SKM-1 (cell line): Measurements from ENCODE around the gene DNAH7.
A peak's percentile ranks its signal among the peaks of the same experiment; 100 is the strongest.
"Not testable (repeated sequence)": the region's sequence is repeated elsewhere in the genome, so short reads cannot be mapped to it uniquely, and the experiment has no call there.

Experiments
- DNase-seq: peaks from one replicate; lab custom pipeline; 2025; ENCODE audit not compliant: unreplicated experiment; lab: John Stamatoyannopoulos, UW

Gene DNAH7

DNA sequence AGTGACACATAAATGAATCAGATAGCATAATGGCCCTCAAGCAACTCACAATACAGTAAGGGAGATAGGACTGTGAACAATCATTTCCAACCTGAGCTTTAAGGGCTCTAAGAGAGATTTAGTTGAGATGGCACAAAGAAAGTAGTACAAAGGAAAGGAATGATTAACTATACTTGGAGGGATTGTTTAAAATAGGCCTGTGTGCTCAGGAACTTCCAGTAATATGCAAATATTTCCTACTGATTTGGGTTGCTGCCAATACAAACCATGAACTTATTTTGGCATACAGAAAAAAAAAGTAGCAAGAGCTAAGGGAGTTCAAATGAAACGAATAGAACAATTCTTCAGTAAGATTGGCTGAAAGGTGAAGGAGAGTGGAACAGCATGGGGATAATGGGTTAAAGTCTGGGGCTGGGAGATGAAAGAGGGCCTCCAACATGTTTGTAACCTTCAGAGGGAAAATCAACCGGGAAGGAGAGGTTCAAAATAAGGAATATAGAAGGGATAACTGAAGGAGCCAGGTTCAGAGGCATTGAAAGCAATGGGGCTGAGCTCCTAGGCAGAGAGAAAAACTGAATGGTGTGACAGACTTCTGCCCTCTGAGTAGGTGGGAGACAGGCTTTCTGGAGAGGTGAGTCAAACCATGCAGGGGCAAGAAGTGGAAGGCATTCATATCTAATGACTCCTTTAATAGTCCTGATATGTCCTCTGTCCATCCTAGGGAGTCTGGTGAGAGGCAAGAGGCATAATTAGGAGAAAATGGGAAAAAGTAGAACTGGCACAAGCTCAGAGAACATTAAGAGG lies 83.5 kb downstream of the DNAH7 start:
- DNase-seq: no peak

DNA sequence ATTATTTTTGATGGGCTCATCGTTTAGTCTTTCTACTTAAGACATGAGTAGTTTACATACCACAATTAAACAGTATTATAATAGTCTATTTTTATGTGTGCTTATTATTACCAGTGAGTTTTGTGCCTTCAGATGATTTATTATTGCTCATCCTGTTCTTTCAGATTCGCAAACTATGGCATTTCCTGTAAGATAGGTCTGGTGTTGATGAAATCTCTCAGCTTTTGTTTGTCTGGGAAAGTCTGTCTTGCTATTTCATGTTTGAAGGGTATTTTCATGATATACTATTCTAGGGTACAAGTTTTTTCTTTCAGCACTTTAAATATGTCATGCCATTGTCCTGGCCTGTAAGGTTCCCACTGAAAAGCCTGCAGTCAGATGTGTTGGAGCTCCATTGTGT lies 101.3 kb downstream of the DNAH7 start:
- no peak for DNase-seq

DNA sequence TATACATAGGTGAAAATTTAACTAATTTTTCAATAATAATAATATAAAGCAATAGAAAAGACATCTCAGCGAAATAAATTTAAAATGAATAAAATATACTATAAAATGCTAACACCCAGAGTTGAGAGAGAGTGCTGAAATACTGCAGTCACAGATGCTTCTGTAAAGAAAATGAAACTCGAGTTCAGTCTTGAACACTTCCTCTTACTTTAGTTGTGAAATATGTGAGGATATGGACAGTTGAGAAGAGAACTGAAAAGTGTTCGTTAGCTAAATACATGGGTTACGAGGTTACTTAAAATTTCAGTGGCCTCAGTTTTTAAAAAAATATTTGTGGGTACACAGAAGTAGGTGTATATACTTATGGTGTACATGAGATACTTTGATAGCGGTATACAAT lies 106.8 kb downstream of the DNAH7 start:
- DNase-seq: peak; percentile 85

GRCh38 chr2:195959341-195959740 lies 109.3 kb downstream of the DNAH7 start:
- DNase-seq: no peak

DNA sequence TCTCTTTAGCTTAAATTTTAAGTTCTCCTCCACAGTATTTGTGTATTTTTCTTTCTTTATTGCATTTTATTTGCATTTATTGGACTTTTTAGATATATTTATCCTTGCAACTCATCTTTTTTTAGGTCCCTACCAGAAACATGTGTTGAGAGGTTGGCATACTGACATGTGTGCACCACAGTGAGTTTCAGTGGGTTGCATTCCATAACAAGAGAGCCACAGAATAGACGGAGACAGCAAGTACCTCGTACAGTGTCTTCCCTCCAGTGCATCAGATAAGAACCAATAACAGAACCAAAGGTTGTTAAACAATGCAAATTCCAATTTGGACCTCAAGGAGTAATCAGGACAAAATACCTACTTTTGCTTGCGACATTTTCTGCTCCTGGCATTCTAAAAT lies 111.9 kb downstream of the DNAH7 start:
- DNase-seq: no peak

DNA sequence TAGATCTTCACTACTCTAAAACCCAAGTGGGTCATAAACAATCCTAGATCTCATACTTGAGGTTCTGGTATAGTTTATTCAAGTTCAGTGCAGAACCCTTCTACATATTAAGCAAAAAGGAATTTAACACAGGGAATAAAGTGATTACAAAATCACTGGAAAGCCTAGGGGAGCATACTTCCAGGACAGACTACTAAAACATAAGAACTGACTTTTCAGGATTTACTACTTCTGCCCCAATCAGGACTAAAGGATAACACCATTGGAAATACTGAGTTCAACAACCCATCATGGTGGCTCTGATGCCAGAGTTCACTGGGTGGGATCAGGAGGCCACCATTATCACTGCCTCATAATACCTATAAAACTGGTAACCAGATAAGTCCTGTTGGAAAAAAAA lies 123.6 kb downstream of the DNAH7 start:
- no peak for DNase-seq

GRCh38 chr2:195937176-195937575 lies 131.5 kb downstream of the DNAH7 start:
- DNase-seq: no peak

DNA sequence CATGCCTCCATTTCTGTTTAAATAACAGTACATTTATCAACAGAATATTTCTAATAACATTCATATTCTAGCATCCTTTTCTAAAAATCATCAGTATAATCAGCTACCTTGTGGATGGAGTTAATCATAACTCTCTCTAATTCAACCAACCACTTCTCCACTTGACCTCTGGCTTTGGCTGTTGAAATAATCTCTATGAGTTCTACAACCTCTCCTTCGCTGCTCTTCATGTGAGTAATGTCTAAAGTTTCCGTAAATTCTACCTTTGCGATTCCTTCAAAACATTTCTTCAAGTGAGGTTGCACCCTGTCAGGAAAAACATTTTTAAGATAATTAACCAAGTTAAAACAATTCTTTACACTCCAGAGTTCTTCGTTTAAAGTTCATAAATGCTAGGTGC lies 134.2 kb downstream of the DNAH7 start:
- DNase-seq: no peak

DNA sequence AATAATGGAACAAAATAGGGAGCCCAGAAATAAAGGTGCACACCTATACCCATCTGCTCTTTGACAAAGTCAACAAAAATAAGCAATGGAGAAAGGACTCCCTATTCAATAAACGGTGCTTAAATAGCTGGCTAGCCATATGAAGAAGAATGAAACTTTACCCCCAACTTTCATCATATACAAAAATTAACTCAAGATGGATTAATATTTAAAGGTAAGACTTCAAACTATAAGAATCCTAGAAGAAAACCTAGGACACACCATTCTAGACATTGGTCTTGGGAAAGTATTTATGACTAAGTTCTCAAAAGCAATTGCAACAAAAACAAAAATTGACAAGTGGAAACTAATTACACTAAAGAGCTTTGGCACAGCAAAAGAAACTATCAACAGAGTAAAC lies 139.1 kb downstream of the DNAH7 start:
- no peak for DNase-seq

DNA sequence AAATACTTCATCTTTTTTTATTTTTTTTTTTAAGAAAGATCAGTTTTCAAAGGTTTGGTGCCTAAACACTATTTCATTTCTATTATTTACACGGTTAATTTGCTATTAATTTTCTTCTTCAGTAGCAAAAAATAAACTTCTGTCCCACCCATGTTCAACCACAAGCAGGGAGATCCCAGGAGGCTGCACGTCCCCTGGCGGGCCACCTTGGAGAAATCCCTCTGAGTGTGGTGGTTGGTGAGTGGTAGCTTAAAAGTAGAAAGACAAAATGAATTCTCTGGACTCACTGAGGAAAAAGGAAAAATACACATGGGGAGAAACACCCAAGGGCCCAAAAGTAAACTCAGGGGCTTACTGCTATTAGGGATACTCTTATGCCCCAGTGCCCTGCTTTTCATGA lies 143.5 kb downstream of the DNAH7 start:
- no peak for DNase-seq

GRCh38 chr2:195923889-195924288 lies 144.7 kb downstream of the DNAH7 start:
- DNase-seq: no peak

- DNase-seq: not testable (repeated sequence)
These were observed 151.5 kb downstream of the DNAH7 start for GRCh38 chr2:195917021-195917600.

DNA sequence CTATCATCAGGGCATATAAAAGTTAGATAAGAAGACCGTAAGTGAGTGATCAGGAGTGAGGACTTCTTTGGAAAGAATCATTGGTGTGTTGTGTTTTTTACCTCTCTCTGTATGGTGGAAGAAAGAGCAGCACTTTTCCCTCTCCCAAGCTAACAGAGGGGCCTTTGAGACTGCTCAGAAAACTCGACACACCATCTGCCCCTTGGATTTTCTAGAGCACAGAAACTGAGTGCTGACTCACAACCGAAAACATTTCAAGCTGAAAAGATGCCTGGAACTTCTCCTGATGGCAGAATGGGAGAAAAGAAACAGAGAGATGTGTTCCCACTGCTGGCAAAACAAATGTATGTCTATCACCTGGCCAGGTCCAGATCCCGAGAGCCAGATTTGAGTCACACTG lies 156.6 kb downstream of the DNAH7 start:
- DNase-seq: no peak

- no peak for DNase-seq
These were observed 158.1 kb downstream of the DNAH7 start for GRCh38 chr2:195910570-195910969.

GRCh38 chr2:195909926-195910325 lies 158.7 kb downstream of the DNAH7 start:
- DNase-seq: no peak

- no peak for DNase-seq
These were observed 161.2 kb downstream of the DNAH7 start for GRCh38 chr2:195907474-195907873.

DNA sequence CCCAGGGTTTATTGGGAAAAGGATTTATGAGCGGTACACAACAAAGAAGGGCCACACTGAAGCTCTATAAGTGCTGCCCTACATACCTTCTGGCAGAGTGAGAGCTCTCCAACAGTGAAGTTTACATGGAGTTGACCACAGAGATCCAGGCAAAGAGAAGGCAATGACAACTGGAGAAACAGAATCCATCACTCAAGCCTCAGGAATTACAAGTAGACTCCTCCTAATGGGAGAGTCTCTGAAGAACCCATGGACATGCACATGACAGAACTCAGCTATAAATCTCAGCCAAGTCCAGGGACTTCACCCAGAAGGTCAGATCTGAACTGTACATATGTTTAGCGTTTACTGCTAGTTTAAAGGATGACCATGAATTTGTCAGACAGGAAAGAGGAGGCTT lies 164.7 kb downstream of the DNAH7 start:
- no peak for DNase-seq

- no peak for DNase-seq
These were observed 165.8 kb downstream of the DNAH7 start for GRCh38 chr2:195902857-195903256.

DNA sequence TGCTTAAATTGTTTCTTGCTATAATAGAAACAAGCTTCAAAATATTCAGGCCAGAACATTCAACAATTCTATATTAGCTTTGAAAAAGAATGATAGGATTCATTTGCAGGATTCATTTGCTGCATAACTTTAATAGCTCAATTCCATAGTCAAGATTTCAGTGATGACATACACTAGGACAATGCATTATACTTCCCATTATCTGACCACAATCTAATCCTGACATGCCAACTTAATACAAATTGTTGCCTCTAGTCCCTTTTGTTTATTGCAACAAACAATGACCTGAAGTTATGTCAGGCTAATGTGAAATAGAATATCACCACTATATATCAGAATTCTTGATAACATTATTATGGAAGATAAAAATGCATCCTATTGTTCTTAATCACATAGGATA lies 169.4 kb downstream of the DNAH7 start:
- DNase-seq: no peak

DNA sequence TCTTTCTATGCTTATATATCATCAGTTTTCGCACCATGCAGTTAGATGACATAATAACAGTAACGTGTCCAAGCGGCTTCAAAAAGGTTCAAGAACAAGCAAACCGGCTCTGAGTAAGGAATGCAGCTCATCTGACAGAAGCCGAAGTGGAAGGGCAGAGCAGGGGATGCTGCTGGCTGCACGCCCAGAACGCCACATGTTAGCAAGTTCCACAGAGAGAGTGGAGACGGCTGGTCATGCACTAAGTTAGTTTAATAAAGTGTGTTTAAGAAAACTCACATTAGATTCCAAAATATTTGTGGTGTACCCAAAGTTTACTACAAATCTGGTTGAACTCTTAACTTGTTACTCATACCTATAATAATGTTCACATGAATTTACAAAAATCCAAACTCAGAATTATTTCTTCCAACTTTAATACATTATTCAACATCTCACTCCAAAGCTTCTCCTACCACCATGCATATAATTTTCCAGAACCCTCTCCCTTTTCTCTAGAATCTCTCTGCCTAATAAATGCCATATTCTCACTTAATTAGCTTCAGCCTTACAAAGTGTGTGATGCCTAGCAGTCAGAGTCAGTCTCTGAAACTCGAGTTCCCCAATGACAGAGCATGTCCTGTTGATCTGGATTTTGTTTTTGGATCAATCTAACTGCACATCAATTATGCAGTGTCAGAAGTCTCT lies 170.0 kb downstream of the DNAH7 start:
- DNase-seq: no peak

DNA sequence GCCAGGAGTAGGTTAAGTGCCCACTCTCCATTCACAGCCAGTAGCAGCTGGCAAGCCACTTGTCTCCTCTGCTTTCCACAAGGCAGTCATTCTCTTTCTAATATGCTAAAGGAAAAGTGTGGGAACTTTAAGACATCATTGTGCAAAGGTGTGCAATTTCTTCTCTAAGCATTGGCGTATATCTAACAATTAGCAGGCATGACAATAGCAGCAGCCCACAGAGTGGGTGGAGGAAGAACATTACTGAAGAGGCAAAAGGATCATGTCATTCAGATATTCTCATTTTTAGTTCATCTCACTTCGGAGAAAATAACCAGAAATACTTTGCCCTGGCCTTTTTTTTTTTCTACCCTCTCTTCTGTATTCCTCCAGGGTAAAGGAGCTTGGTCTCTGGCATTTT lies 177.6 kb downstream of the DNAH7 start:
- DNase-seq: no peak

DNA sequence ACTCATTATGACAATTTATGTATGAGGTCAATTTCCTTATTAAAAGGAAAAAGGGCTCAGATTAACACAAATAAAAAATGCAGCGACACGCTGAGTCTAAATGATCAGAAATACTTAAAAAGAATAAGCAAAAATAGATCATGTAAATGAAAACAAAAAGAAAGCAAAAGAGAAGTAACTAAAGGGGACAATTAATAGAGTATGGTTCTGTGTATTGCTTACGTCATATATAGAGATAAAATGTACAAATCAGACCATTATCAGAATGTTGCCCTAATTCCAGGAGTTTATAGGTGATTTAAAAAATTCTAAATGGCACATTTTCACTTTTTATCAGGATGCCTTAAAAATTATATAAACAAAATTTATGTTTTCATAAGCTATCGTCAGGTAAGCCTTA lies 189.5 kb downstream of the DNAH7 start:
- DNase-seq: no peak
